K562 (cell line): ENCODE measurements around the gene VWA5B1. TPM values are rescaled to one million over a fixed set of nuclear protein-coding genes. Genes with fewer than 3 reads are reported as not detected.

ENCODE experiments used
- ESRRB ChIP-seq: fragments of 250-450 bp; sonication (Bioruptor Pico); IDR thresholded peaks from 2 replicates; pipeline ENCODE4 v1.5.0; 2020; ENCODE audit warnings: mild to moderate bottlenecking, moderate library complexity, borderline replicate concordance
- MGA ChIP-seq: fragments of 450-650 bp; IDR thresholded peaks from 2 replicates; pipeline ENCODE4 v1.6.1; 2016; ENCODE audit warnings: mild to moderate bottlenecking, moderate library complexity
- RBM15 ChIP-seq: fragments of 200-400 bp; formaldehyde crosslinking; IDR thresholded peaks from 2 replicates; pipeline ENCODE4 v1.6.1; 2018; ENCODE audit warnings: mild to moderate bottlenecking, low read length, moderate library complexity; ENCODE audit not compliant: insufficient read depth
- RFX1 ChIP-seq: fragments of 450-650 bp; IDR thresholded peaks from 2 replicates; pipeline ENCODE4 v1.6.1; 2016; ENCODE audit warnings: mild to moderate bottlenecking, moderate library complexity
- ZKSCAN1 ChIP-seq: fragments of 150-350 bp; IDR thresholded peaks from 2 replicates; pipeline ENCODE4 v1.6.1; 2016; ENCODE audit warnings: low read depth, low read length
- ZNF318 ChIP-seq, 2 experiments: fragments of 450-650 bp; IDR thresholded peaks; 2 replicates each; pipeline ENCODE4 v1.6.1; 2016; ENCODE audit warnings: mild to moderate bottlenecking in 2 of 2, borderline replicate concordance in 1 of 2, low read depth in 1 of 2, moderate library complexity in 1 of 2
- polyA plus RNA-seq, 8 experiments: library from polyadenylated mRNA; depleted of rRNA in 4 of 8; stranded (reverse) in 5 of 8; unstranded in 3 of 8; fragments of >200 nt; fragmentation: Nextera tagmentation in 2 of 8; fragmentation: Illumina TruSeq in 1 of 8; extraction: Ambion mirVana in 2 of 8; extraction: Trizol in 1 of 8; gene quantifications; 2 replicates each; pipeline versions ENCODE4 v1.2.1 to v1.2.3, GENCODE V29; 2011 to 2014; ENCODE audit warnings: inconsistent platforms in 1 of 8, missing spikeins in 1 of 8
- total RNA-seq, 7 experiments: library from RNA; depleted of rRNA in 6 of 7; stranded (reverse); fragments of >200 nt in 6 of 7; fragmentation: Illumina TruSeq in 2 of 7; extraction: Trizol in 2 of 7; gene quantifications; 2 replicates each; pipeline versions ENCODE4 v1.2.1 to v1.2.3, GENCODE V29; 2011 to 2021; ENCODE audit warnings: low replicate concordance in 1 of 7

VWA5B1 gene
- total and polyA plus RNA-seq, 9 of the 15 experiments (the other 6 are each of a cell fraction or from before 2014, with no cell fraction given) = not detected

- no peak for TF ChIP-seq ZNF318 (IDR thresholded peaks at IDR 0.05; ENCODE audit: borderline replicate concordance in 1 of 2, low read depth in 1 of 2)
- TF ChIP-seq ESRRB (CRISPR knock-in tag) = no peak
- TF ChIP-seq RFX1 = peak; percentile 68
- peak; percentile 95 for TF ChIP-seq ZKSCAN1
- peak; percentile 21; the same call in 1 of the 2 replicates for TF ChIP-seq MGA
- TF ChIP-seq RBM15 = no peak
These were observed 18.9 kb upstream of the VWA5B1 start (continued) for GRCh38 chr1:20271498-20272400.
